Measurements from ENCODE around the gene ETDB. TPM values are rescaled to one million over a fixed set of nuclear protein-coding genes. Genes with fewer than 3 reads are reported as not detected.
"Not testable (repeated sequence)": the region's sequence is repeated elsewhere in the genome, so short reads cannot be mapped to it uniquely, and the experiment has no call there.

Gene ETDB
- not detected in 2 replicates for total RNA-seq (2014; rRNA removed; shearing (Covaris generic); ENCODE audit: low replicate concordance)

DNA sequence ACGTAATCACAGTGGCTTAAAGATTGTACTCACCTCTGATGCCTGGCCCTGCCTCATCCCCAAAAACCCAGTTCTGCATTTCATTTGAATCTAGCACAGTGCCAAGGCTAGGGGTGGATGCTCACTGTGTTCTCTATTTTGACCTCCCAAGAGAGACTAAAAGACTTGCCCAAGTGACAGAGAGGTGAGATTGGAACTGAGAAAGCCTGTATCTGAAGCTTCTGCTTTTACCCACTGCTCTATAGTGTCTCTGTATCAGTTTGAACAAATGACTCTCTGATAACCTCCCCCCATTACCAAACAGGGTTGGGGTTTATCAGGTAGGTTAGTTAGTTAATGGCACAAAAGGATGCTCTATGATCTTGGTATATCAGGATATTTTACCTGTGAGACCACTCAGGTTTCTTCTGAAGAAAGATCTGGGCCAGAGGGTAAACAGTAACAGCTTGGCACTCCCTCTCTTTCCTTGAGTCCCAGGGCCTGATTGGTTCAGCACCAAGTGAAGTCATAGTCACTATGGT, at the start of gene ETDB:
Gene ETDB, minus strand, starts transcription at position 471 of the 521 bp plus-strand sequence. CDS start 1,265 bp downstream, outside the sequence.
- not testable (repeated sequence) for H3K9ac ChIP-seq (ENCODE audit: low read length); H3K4me2 ChIP-seq (ENCODE audit: low read depth, low read length, poor library complexity, severe bottlenecking)

DNA sequence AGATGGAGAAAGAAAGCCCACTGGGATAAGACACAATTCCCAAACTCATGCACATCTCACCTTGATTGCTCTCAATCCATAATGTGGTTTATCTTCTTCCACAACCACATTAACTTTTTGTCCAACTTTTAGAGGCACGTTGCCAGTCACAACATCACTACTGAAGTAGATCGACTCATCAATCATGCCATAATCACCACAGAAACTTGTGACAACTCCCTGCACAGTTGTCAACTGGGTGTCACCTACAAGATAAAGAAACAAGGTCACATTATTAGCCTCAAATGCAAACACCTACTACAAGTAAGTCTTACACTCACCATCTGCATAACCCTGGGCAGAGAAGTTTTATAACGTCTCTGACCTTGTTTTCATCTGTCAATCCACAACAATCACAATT, 49.2 kb upstream of the ETDB start:
- H3K27me3 ChIP-seq (ENCODE audit: low read length); H3K36me3 ChIP-seq (ENCODE audit: insufficient read depth, low read length): not testable (repeated sequence)

More for the DNA sequence above, at the start of gene ETDB:
- not testable (repeated sequence) for H3K9me3 ChIP-seq (ENCODE audit: low read length); H3K79me2 ChIP-seq (ENCODE audit: low read length); H3K36me3 ChIP-seq (ENCODE audit: insufficient read depth, low read length); H3K27me3 ChIP-seq (ENCODE audit: low read length); H3K9me2 ChIP-seq (replicated peaks; ENCODE audit: insufficient read depth, low read length); H3K4me3 ChIP-seq (ENCODE audit: low read length); H3K27ac ChIP-seq (ENCODE audit: low read length); H3K4me1 ChIP-seq (ENCODE audit: low read length); DNase-seq; H4K20me1 ChIP-seq (ENCODE audit: insufficient read depth, low read depth, low read length); H2AFZ ChIP-seq (ENCODE audit: low read length)

DNA sequence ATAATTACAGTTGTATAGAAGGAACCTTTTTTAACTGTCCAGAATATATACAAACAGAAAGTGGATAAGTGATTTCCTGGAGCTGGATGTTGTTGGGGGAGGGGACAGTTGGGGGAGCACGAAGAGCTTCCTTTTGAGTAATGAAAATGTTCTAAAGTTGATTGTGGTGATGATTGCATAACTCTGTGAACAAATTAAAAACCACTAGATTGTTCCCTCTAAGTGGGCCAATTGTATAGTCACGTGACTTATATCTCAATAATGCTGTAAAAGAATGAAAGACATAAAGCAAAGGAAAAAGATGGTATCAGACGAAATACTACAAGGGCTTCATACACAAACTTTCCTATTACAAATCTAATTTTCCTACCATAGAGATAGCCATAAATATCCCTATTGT, 48.2 kb upstream of the ETDB start:
- Histone ChIP-seq H3K4me3 (ENCODE audit: low read length) (no peak overlapping the region), H4K20me1 (ENCODE audit: insufficient read depth, low read depth, low read length) (no peaks in the 10 kb centered on the region), H3K27me3 (ENCODE audit: low read length) (no peaks in the 10 kb centered on the region), H3K4me2 (ENCODE audit: low read depth, low read length, poor library complexity, severe bottlenecking) (no peak overlapping the region), H3K9me3 (ENCODE audit: low read length) (no peaks in the 10 kb centered on the region), H3K9me2 (replicated peaks; ENCODE audit: insufficient read depth, low read length) (no peaks in the 10 kb centered on the region), H2AFZ (ENCODE audit: low read length) (no peak overlapping the region), H3K4me1 (ENCODE audit: low read length) (no peaks in the 10 kb centered on the region), H3K27ac (ENCODE audit: low read length) (no peak overlapping the region), H3K36me3 (ENCODE audit: insufficient read depth, low read length) (no peaks in the 10 kb centered on the region), H3K9ac (ENCODE audit: low read length) (no peak overlapping the region), H3K79me2 (ENCODE audit: low read length) (no peaks in the 10 kb centered on the region)
- DNase-seq, result no peak

More for the DNA sequence above, 49.2 kb upstream of the ETDB start:
- not testable (repeated sequence) for H3K79me2 ChIP-seq (ENCODE audit: low read length); H4K20me1 ChIP-seq (ENCODE audit: insufficient read depth, low read depth, low read length); H3K9ac ChIP-seq (ENCODE audit: low read length); H3K4me2 ChIP-seq (ENCODE audit: low read depth, low read length, poor library complexity, severe bottlenecking); H2AFZ ChIP-seq (ENCODE audit: low read length); H3K4me1 ChIP-seq (ENCODE audit: low read length); H3K27ac ChIP-seq (ENCODE audit: low read length); H3K9me3 ChIP-seq (ENCODE audit: low read length); DNase-seq; H3K9me2 ChIP-seq (replicated peaks; ENCODE audit: insufficient read depth, low read length); H3K4me3 ChIP-seq (ENCODE audit: low read length)

DNA sequence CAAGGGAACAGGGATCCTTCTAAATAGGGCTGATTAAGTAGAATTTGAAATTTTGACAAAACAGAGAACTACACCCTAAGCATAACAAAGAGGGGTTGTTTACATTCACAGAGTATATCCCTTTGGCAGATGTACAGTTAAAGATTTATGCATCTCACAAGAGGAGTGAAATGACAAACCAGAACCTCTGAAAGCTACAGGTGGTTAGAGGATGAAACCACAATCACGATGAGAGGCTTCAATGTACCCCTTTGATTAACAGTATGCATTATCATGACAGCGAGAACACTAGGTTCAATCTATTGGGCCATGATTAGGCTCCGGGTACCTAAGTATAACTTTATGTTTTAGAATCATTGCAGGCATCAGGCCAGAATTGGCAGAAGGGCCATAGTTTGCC, 34.4 kb upstream of the ETDB start:
- not testable (repeated sequence) for H4K20me1 ChIP-seq (ENCODE audit: insufficient read depth, low read depth, low read length)

DNA sequence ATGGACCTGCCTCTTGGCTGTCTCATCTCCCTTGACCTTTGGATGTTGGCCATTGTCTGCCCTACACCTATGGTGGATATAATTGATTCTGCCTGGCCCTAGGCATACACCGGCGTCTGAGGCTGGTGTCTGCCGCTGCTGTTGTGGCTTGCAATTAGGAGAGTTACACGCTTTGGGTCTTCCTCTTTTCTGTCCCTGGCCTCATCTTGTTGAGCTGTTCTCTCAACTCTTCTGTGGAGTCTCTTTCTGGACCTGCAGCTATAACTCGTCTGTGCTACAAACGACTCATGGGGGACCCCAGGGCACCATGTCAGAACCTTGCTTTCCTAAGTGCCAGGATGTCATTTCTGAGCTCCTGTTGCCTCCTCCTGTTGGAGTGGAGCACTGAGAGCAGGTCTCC, 5.8 kb upstream of the ETDB start:
- not testable (repeated sequence) for H3K27ac ChIP-seq (ENCODE audit: low read length)

More for the DNA sequence above, 34.4 kb upstream of the ETDB start:
- H3K4me1 ChIP-seq (ENCODE audit: low read length); DNase-seq; H3K27ac ChIP-seq (ENCODE audit: low read length); H3K9me2 ChIP-seq (replicated peaks; ENCODE audit: insufficient read depth, low read length); H3K9me3 ChIP-seq (ENCODE audit: low read length); H3K79me2 ChIP-seq (ENCODE audit: low read length); H3K4me2 ChIP-seq (ENCODE audit: low read depth, low read length, poor library complexity, severe bottlenecking); H3K9ac ChIP-seq (ENCODE audit: low read length); H2AFZ ChIP-seq (ENCODE audit: low read length); H3K4me3 ChIP-seq (ENCODE audit: low read length); H3K36me3 ChIP-seq (ENCODE audit: insufficient read depth, low read length); H3K27me3 ChIP-seq (ENCODE audit: low read length): not testable (repeated sequence)

DNA sequence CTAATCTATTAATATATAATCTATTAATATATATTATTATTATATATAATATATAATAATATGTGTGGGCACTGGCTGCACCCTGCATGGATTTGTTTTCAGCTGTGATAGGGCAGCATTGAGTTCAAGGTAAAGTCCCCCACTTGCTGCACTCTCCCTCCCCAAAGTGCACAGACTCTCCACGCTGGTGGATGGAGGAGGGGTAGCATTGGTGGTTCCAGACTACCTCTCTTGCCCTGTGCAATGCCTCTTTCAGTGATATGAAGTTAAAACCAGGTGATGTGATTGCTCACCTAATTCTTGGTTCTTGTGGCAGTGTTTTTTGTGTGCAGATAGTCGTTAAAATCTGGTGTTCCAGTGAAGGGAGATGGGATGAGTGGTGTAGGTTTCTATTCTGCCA, 4.3 kb downstream of the ETDB start:
- H4K20me1 ChIP-seq (ENCODE audit: insufficient read depth, low read depth, low read length); H3K27ac ChIP-seq (ENCODE audit: low read length); H3K9ac ChIP-seq (ENCODE audit: low read length); H3K4me2 ChIP-seq (ENCODE audit: low read depth, low read length, poor library complexity, severe bottlenecking); DNase-seq; H3K4me3 ChIP-seq (ENCODE audit: low read length); H3K9me3 ChIP-seq (ENCODE audit: low read length); H3K9me2 ChIP-seq (replicated peaks; ENCODE audit: insufficient read depth, low read length); H3K79me2 ChIP-seq (ENCODE audit: low read length); H3K4me1 ChIP-seq (ENCODE audit: low read length); H2AFZ ChIP-seq (ENCODE audit: low read length); H3K27me3 ChIP-seq (ENCODE audit: low read length); H3K36me3 ChIP-seq (ENCODE audit: insufficient read depth, low read length): not testable (repeated sequence)

More for the DNA sequence above, 5.8 kb upstream of the ETDB start:
- not testable (repeated sequence) for H3K27me3 ChIP-seq (ENCODE audit: low read length); H2AFZ ChIP-seq (ENCODE audit: low read length); H4K20me1 ChIP-seq (ENCODE audit: insufficient read depth, low read depth, low read length); H3K4me2 ChIP-seq (ENCODE audit: low read depth, low read length, poor library complexity, severe bottlenecking); H3K9ac ChIP-seq (ENCODE audit: low read length); DNase-seq; H3K4me3 ChIP-seq (ENCODE audit: low read length); H3K79me2 ChIP-seq (ENCODE audit: low read length); H3K4me1 ChIP-seq (ENCODE audit: low read length); H3K36me3 ChIP-seq (ENCODE audit: insufficient read depth, low read length); H3K9me2 ChIP-seq (replicated peaks; ENCODE audit: insufficient read depth, low read length); H3K9me3 ChIP-seq (ENCODE audit: low read length)

DNA sequence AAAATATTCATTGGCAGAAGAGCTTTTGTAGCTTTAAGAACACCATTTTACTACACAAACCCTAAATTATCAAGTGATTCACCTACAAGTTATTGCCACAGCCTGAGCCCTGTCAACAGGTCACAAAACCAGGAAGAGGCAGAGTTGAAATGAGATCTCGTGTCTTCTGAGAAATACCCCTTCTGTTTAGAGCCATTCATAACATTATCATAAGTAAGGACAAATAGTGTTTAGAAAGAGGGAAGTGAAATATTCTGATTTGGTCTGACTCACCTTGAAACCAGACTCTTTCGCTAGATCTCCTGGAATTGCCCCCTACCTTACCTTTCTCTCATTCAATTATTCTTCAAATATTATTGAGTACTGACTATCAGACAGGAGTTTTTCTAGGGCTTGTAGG, 5.9 kb downstream of the ETDB start:
- no peak overlapping the region for H3K4me2 ChIP-seq (ENCODE audit: low read depth, low read length, poor library complexity, severe bottlenecking)
- H2AFZ ChIP-seq (ENCODE audit: low read length), result no peak overlapping the region
- DNase-seq, result no peak
- H4K20me1 ChIP-seq (ENCODE audit: insufficient read depth, low read depth, low read length), result no peaks in the 10 kb centered on the region
- no peak overlapping the region for H3K9ac ChIP-seq (ENCODE audit: low read length)
- no peak overlapping the region for H3K27ac ChIP-seq (ENCODE audit: low read length)
- H3K4me1 ChIP-seq (ENCODE audit: low read length), result peaks cover 9% of the 10 kb centered on the region
- H3K9me3 ChIP-seq (ENCODE audit: low read length), result no peaks in the 10 kb centered on the region
- no peaks in the 10 kb centered on the region for H3K27me3 ChIP-seq (ENCODE audit: low read length)
- no peak overlapping the region for H3K4me3 ChIP-seq (ENCODE audit: low read length)
- no peaks in the 10 kb centered on the region for H3K36me3 ChIP-seq (ENCODE audit: insufficient read depth, low read length)
- H3K79me2 ChIP-seq (ENCODE audit: low read length), result no peaks in the 10 kb centered on the region
- H3K9me2 ChIP-seq (replicated peaks; ENCODE audit: insufficient read depth, low read length), result no peaks in the 10 kb centered on the region

DNA sequence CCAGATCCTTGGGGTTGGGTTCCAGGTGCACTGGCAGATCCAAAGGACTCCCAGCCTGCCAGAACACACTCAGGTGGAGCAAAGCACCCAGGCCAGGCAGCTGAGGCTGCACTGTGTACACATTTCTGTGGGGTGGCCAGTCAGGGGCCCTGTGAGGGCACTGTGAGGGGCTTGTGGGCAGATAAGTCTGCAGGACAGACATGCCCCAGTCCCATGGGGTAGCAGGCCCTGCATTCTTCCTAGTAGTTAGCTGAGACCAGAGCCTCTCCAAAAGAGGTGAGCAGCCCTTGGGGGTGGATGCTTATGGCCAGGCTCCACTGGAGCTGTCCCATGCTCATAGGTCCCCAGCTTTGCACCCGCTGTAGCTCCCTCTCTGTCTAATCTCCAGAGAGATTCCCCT, 7.6 kb downstream of the ETDB start:
- no peak overlapping the region for H3K9ac ChIP-seq (ENCODE audit: low read length)
- no peak for DNase-seq
- no peaks in the 10 kb centered on the region for H3K9me3 ChIP-seq (ENCODE audit: low read length)
- no peak overlapping the region for H2AFZ ChIP-seq (ENCODE audit: low read length)
- H4K20me1 ChIP-seq (ENCODE audit: insufficient read depth, low read depth, low read length), result no peaks in the 10 kb centered on the region
- no peaks in the 10 kb centered on the region for H3K27me3 ChIP-seq (ENCODE audit: low read length)
- no peak overlapping the region for H3K27ac ChIP-seq (ENCODE audit: low read length)
- H3K9me2 ChIP-seq (replicated peaks; ENCODE audit: insufficient read depth, low read length), result no peaks in the 10 kb centered on the region
- no peak overlapping the region for H3K4me3 ChIP-seq (ENCODE audit: low read length)
- H3K79me2 ChIP-seq (ENCODE audit: low read length), result no peaks in the 10 kb centered on the region
- H3K4me2 ChIP-seq (ENCODE audit: low read depth, low read length, poor library complexity, severe bottlenecking), result no peak overlapping the region
- H3K4me1 ChIP-seq (ENCODE audit: low read length), result peaks cover 9% of the 10 kb centered on the region
- H3K36me3 ChIP-seq (ENCODE audit: insufficient read depth, low read length), result no peaks in the 10 kb centered on the region

Data from Karpas-422 (cell line).